ENCODE measurements around the gene ACADSB. TPM values are rescaled to one million over a fixed set of nuclear protein-coding genes. Genes with fewer than 3 reads are reported as not detected.

The ACADSB gene
- polyA plus RNA-seq, 3 donors: 25.3 to 26.5 (median 25.9) TPM

GRCh38 chr10:123001370-123001769 lies 7.4 kb upstream of the ACADSB start:
- DNase-seq (ENCODE audit: low read depth in 3 of 3, low spot score in 2 of 3): no peak

- no peak for DNase-seq (ENCODE audit: low read depth in 3 of 3, low spot score in 2 of 3)
Measured at GRCh38 chr10:123004298-123004697, 4.5 kb upstream of the ACADSB start.

- peak in 2 of 3 donors; percentile 16 to 23 for DNase-seq (ENCODE audit: low read depth in 3 of 3, low spot score in 2 of 3)
Measured at GRCh38 chr10:123007558-123008354, 1.1 kb upstream of the ACADSB start.

GRCh38 chr10:123009105-123009820 lies 457 bp downstream of the ACADSB start:
- DNase-seq (ENCODE audit: low read depth in 3 of 3, low spot score in 2 of 3): no peak

GRCh38 chr10:123011987-123012386 lies 3.2 kb downstream of the ACADSB start:
- no peak for DNase-seq (ENCODE audit: low read depth in 3 of 3, low spot score in 2 of 3)

GRCh38 chr10:123013456-123014419 lies 4.9 kb downstream of the ACADSB start:
- no peak for DNase-seq (ENCODE audit: low read depth in 3 of 3, low spot score in 2 of 3)

GRCh38 chr10:123014772-123015171 lies 6.0 kb downstream of the ACADSB start:
- DNase-seq (ENCODE audit: low read depth in 3 of 3, low spot score in 2 of 3): no peak

- DNase-seq (ENCODE audit: low read depth in 3 of 3, low spot score in 2 of 3): no peak
Measured at GRCh38 chr10:123016228-123016627, 7.4 kb downstream of the ACADSB start.

GRCh38 chr10:123017421-123018165 lies 8.8 kb downstream of the ACADSB start:
- DNase-seq (ENCODE audit: low read depth in 3 of 3, low spot score in 2 of 3): no peak

- no peak for DNase-seq (ENCODE audit: low read depth in 3 of 3, low spot score in 2 of 3)
Measured at GRCh38 chr10:123018531-123018930, 9.7 kb downstream of the ACADSB start.

- no peak for DNase-seq (ENCODE audit: low read depth in 3 of 3, low spot score in 2 of 3)
Measured at GRCh38 chr10:123019264-123019663, 10.5 kb downstream of the ACADSB start.

GRCh38 chr10:123019941-123020703 lies 11.3 kb downstream of the ACADSB start:
- DNase-seq (ENCODE audit: low read depth in 3 of 3, low spot score in 2 of 3): no peak

- no peak for DNase-seq (ENCODE audit: low read depth in 3 of 3, low spot score in 2 of 3)
Measured at GRCh38 chr10:123021517-123021916, 12.7 kb downstream of the ACADSB start.

- no peak for DNase-seq (ENCODE audit: low read depth in 3 of 3, low spot score in 2 of 3)
Measured at GRCh38 chr10:123024540-123024939, 15.7 kb downstream of the ACADSB start.

- DNase-seq (ENCODE audit: low read depth in 3 of 3, low spot score in 2 of 3): no peak
Measured at GRCh38 chr10:123026302-123026701, 17.5 kb downstream of the ACADSB start.

GRCh38 chr10:123027861-123028260 lies 19.1 kb downstream of the ACADSB start:
- no peak for DNase-seq (ENCODE audit: low read depth in 3 of 3, low spot score in 2 of 3)

- no peak for DNase-seq (ENCODE audit: low read depth in 3 of 3, low spot score in 2 of 3)
Measured at GRCh38 chr10:123031124-123031523, 22.3 kb downstream of the ACADSB start.

GRCh38 chr10:123034332-123034731 lies 25.5 kb downstream of the ACADSB start:
- no peak for DNase-seq (ENCODE audit: low read depth in 3 of 3, low spot score in 2 of 3)

GRCh38 chr10:123035467-123036086 lies 26.8 kb downstream of the ACADSB start:
- DNase-seq (ENCODE audit: low read depth in 3 of 3, low spot score in 2 of 3): no peak
